RWPE1 (cell line): ENCODE measurements around the gene PRR5L.

Source experiments
- CTCF ChIA-PET: fragments of 350-600 bp; sonication (Branson Sonifier 250); formaldehyde crosslinking; extraction: SDS; loops from one replicate; lab custom pipeline; 2021; lab: Yijun Ruan, JAX
- POLR2A ChIA-PET: fragments of 400-600 bp; formaldehyde crosslinking; extraction: SDS; loops from one replicate; lab custom pipeline; 2020; ENCODE audit warnings: antibody characterized with exemption; ENCODE audit not compliant: low non-redundant PET; lab: Yijun Ruan, JAX
- DNase-seq: peaks from one replicate; pipeline ENCODE4 v3.0.0; 2012; ENCODE audit warnings: low spot score
- H3K27ac ChIP-seq: fragments of 450-650 bp; 2 replicates; pipeline ENCODE4 v1.5.1; 2017
- TF ChIP-seq, protein P1 (sequence below): fragments of 450-650 bp; conservative IDR thresholded peaks from 2 replicates; pipeline ENCODE4 v1.5.1; 2017; ENCODE audit warnings: low read depth, mild to moderate bottlenecking

PRR5L gene, protein sequence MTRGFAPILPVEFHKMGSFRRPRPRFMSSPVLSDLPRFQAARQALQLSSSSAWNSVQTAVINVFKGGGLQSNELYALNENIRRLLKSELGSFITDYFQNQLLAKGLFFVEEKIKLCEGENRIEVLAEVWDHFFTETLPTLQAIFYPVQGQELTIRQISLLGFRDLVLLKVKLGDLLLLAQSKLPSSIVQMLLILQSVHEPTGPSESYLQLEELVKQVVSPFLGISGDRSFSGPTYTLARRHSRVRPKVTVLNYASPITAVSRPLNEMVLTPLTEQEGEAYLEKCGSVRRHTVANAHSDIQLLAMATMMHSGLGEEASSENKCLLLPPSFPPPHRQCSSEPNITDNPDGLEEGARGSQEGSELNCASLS

DNA sequence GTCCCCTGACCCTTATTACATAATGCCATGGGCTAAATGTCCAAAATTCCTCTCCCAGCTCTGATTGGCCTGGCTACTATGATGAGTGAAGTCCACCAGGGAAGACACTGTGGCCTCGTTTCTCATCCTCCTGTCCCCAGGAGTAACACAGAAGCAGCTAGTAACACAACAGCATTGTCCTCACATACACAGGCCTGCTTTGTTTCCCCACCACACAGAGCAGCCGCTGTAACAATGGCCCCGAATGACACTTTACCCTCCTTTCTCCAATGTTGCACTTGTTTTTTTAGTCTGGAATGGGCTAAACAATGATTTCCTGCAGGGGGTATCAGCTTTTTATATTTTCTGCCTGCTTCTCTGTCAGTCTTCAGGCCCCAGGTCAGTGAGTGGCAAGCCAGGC, at the start of gene PRR5L:
PRR5L (plus strand) TSS at position 363 of the 400 bp plus-strand sequence. CDS start 104,834 bp downstream, outside the sequence.
- DNase-seq, result no peak
- ChIA-PET CTCF (interaction anchor here (0.6 to 1.3 kb wide), 4 partner anchors 64 to 311 kb away, joined by 3 to 5 read pairs (median 4); no protein-coding TSS in a partner anchor), POLR2A (no interaction called here)
- TF ChIP-seq, protein P1, sequence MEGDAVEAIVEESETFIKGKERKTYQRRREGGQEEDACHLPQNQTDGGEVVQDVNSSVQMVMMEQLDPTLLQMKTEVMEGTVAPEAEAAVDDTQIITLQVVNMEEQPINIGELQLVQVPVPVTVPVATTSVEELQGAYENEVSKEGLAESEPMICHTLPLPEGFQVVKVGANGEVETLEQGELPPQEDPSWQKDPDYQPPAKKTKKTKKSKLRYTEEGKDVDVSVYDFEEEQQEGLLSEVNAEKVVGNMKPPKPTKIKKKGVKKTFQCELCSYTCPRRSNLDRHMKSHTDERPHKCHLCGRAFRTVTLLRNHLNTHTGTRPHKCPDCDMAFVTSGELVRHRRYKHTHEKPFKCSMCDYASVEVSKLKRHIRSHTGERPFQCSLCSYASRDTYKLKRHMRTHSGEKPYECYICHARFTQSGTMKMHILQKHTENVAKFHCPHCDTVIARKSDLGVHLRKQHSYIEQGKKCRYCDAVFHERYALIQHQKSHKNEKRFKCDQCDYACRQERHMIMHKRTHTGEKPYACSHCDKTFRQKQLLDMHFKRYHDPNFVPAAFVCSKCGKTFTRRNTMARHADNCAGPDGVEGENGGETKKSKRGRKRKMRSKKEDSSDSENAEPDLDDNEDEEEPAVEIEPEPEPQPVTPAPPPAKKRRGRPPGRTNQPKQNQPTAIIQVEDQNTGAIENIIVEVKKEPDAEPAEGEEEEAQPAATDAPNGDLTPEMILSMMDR, result no peak
- no peak within 1 kb of the TSS for H3K27ac ChIP-seq

- H3K27ac ChIP-seq, result no peak overlapping the region
- TF ChIP-seq, protein P1, result no peak
- ChIA-PET POLR2A (no interaction called here), CTCF (interaction anchor here (0.6 to 0.7 kb wide), 3 partner anchors 18 to 516 kb away, joined by 3 to 4 read pairs (median 3); no protein-coding TSS in a partner anchor)
- DNase-seq, result no peak
Measured at GRCh38 chr11:36247493-36247892, 48.6 kb upstream of the PRR5L start.

- TF ChIP-seq, protein P1, result no peak
- ChIA-PET CTCF (interaction anchor here (0.6 to 1.6 kb wide), 3 partner anchors 18 to 426 kb away, joined by 3 to 4 read pairs (median 4); no protein-coding TSS in a partner anchor), POLR2A (no interaction called here)
- H3K27ac ChIP-seq, result no peak overlapping the region
- no peak for DNase-seq
Measured at GRCh38 chr11:36248436-36248835, 47.7 kb upstream of the PRR5L start.

- CTCF ChIA-PET, result interaction anchor here (1.3 to 1.6 kb wide), 2 partner anchors 17 to 427 kb away, joined by 4 read pairs; no protein-coding TSS in a partner anchor
- H3K27ac ChIP-seq, result no peak overlapping the region
- DNase-seq, result peak; percentile 44
- TF ChIP-seq, protein P1, result no peak
- POLR2A ChIA-PET, result no interaction called here
Measured at GRCh38 chr11:36249246-36249645, 46.8 kb upstream of the PRR5L start.

DNA sequence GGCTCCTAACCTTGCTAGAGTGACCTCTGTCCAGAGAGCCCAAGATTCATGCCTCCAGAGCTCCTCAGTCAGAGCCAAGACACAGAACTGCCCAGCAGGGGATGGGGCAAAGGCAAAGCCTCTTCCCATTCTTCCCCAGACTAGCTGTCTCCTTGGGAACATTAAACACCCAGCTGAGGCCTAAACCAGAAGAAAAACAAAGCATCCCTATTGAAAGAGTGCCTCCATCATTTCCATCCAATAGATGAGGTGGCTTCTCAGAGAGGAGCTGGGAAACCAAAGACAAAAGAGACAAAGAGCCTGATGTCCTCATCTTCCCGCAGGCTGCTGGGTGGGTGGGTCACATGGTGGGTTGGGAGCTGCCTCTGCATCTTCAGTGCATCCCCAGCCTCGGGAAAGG, 44.3 kb upstream of the PRR5L start:
- DNase-seq, result no peak
- ChIA-PET POLR2A (no interaction called here), CTCF (no interaction called here)
- TF ChIP-seq, protein P1, result no peak
- no peak overlapping the region for H3K27ac ChIP-seq

GRCh38 chr11:36253238-36253637, 42.9 kb upstream of the PRR5L start:
- ChIA-PET POLR2A (no interaction called here), CTCF (no interaction called here)
- TF ChIP-seq, protein P1, result no peak
- DNase-seq, result no peak
- H3K27ac ChIP-seq, result peak overlapping the region; percentile 26; the same call in 1 of the 2 replicates
